Neural cell (in vitro differentiated cells): ENCODE measurements around the gene ZNF474. TPM values are rescaled to one million over a fixed set of nuclear protein-coding genes. Genes with fewer than 3 reads are reported as not detected.

Experiments used
- H2AFZ ChIP-seq: fragments of 200-600, 300-800 bp; sonication (generic), shearing (Covaris generic); 2 replicates; pipeline ENCODE4 v1.6.0; 2014; ENCODE audit warnings: low read depth, mild to moderate bottlenecking, antibody characterized with exemption, low read length, moderate library complexity
- H3F3A ChIP-seq: fragments of 200-600 bp; shearing (Covaris generic); 2 replicates; pipeline ENCODE4 v1.6.1; 2016; ENCODE audit warnings: mild to moderate bottlenecking, moderate library complexity, mixed read lengths, antibody characterized with exemption, low read length; ENCODE audit not compliant: insufficient read depth, poor library complexity, severe bottlenecking
- H3K27ac ChIP-seq: fragments of 200-600, 300-800 bp; sonication (generic), shearing (Covaris generic); 2 replicates; pipeline ENCODE4 v1.5.1; 2014; ENCODE audit warnings: mild to moderate bottlenecking, low read length, moderate library complexity
- H3K27me3 ChIP-seq: fragments of 300-800, 200-600 bp; sonication (generic), shearing (Covaris generic); 2 replicates; pipeline ENCODE4 v1.6.0; 2014; ENCODE audit warnings: mild to moderate bottlenecking, low read depth, low read length, moderate library complexity; ENCODE audit not compliant: insufficient read depth
- H3K36me3 ChIP-seq: fragments of 300-800, 200-600 bp; sonication (generic), shearing (Covaris generic); 2 replicates; pipeline ENCODE4 v1.5.1; 2014; ENCODE audit warnings: mild to moderate bottlenecking, antibody characterized with exemption, low read length, moderate library complexity; ENCODE audit not compliant: insufficient read depth
- H3K4me2 ChIP-seq: fragments of 300-800, 200-600 bp; sonication (generic), shearing (Covaris generic); 2 replicates; pipeline ENCODE4 v1.6.0; 2014; ENCODE audit warnings: mild to moderate bottlenecking, low read length
- H3K4me3 ChIP-seq: fragments of 300-800, 200-600 bp; sonication (generic), shearing (Covaris generic); 2 replicates; pipeline ENCODE4 v1.5.1; 2014; ENCODE audit warnings: mild to moderate bottlenecking, low read length, moderate library complexity
- H3K79me2 ChIP-seq: fragments of 200-600 bp; shearing (Covaris generic); replicated peaks from 2 replicates; pipeline ENCODE4 v1.6.0; 2014; ENCODE audit warnings: mild to moderate bottlenecking, low read length, moderate library complexity; ENCODE audit not compliant: insufficient read depth
- H3K9ac ChIP-seq: fragments of 300-800, 200-600 bp; sonication (generic), shearing (Covaris generic); 2 replicates; pipeline ENCODE4 v1.6.1; 2016; ENCODE audit warnings: mild to moderate bottlenecking, low read length, mixed read lengths
- H3K9me2 ChIP-seq: fragments of 200-600 bp; shearing (Covaris generic); 2 replicates; pipeline ENCODE4 v1.6.1; 2016; ENCODE audit warnings: mild to moderate bottlenecking, low read length, mixed read lengths; ENCODE audit not compliant: insufficient read depth
- H3K9me3 ChIP-seq: fragments of 200-600, 300-800 bp; sonication (generic), shearing (Covaris generic); 2 replicates; pipeline ENCODE4 v1.6.1; 2016; ENCODE audit warnings: mild to moderate bottlenecking, mixed run types, low read length, moderate library complexity, mixed read lengths
- H4K20me1 ChIP-seq: fragments of 200-600 bp; shearing (Covaris generic); 2 replicates; pipeline ENCODE4 v1.6.1; 2016; ENCODE audit warnings: mild to moderate bottlenecking, mixed run types; ENCODE audit not compliant: insufficient read depth
- CTCF ChIP-seq: fragments of 450-650 bp; IDR thresholded peaks from 2 replicates; pipeline ENCODE4 v1.5.1; 2014; ENCODE audit warnings: antibody characterized with exemption, mild to moderate bottlenecking, moderate library complexity; ENCODE audit not compliant: poor library complexity, severe bottlenecking
- EP300 ChIP-seq: fragments of 450-650 bp; conservative IDR thresholded peaks from 2 replicates; pipeline ENCODE4 v1.6.1; 2014; ENCODE audit warnings: antibody characterized with exemption, mild to moderate bottlenecking, moderate library complexity; ENCODE audit not compliant: poor library complexity, severe bottlenecking
- EZH2 ChIP-seq: fragments of 200-600, 300-800 bp; shearing (Covaris generic), sonication (generic); IDR thresholded peaks from 2 replicates; pipeline ENCODE4 v1.6.1; 2014; ENCODE audit warnings: antibody characterized with exemption, low read length, borderline replicate concordance, mild to moderate bottlenecking; ENCODE audit not compliant: insufficient read depth, poor library complexity, severe bottlenecking
- MXI1 ChIP-seq: fragments of 450-650 bp; conservative IDR thresholded peaks from 2 replicates; pipeline ENCODE4 v1.6.1; 2014; ENCODE audit warnings: antibody characterized with exemption, mild to moderate bottlenecking; ENCODE audit not compliant: poor library complexity, severe bottlenecking
- POLR2AphosphoS5 ChIP-seq: IDR thresholded peaks from 2 replicates; pipeline ENCODE4 v1.6.1; 2012
- RAD21 ChIP-seq: fragments of 450-650 bp; conservative IDR thresholded peaks from 2 replicates; pipeline ENCODE4 v1.6.1; 2014; ENCODE audit warnings: antibody characterized with exemption, mild to moderate bottlenecking, moderate library complexity
- REST ChIP-seq: IDR thresholded peaks from 2 replicates; pipeline ENCODE4 v1.6.1; 2012; ENCODE audit warnings: borderline replicate concordance
- SMC3 ChIP-seq: fragments of 450-650 bp; conservative IDR thresholded peaks from 2 replicates; pipeline ENCODE4 v1.6.1; 2014; ENCODE audit warnings: antibody characterized with exemption, mild to moderate bottlenecking, moderate library complexity; ENCODE audit not compliant: poor library complexity
- TAF1 ChIP-seq: IDR thresholded peaks from 2 replicates; pipeline ENCODE4 v1.6.1; 2012; ENCODE audit warnings: low read depth
- polyA plus RNA-seq: library from polyadenylated mRNA; depleted of rRNA; stranded (reverse); fragments of >200 nt; gene quantifications from 2 replicates; pipeline ENCODE4 v1.2.3, GENCODE V29; 2014

Gene ZNF474
- polyA plus RNA-seq, 1 donor from 2014 or later, result not detected

GRCh38 chr5:122095158-122095557 lies 34.2 kb upstream of the ZNF474 start:
- Histone ChIP-seq H4K20me1 (no peaks in the 10 kb centered on the region), H3K27me3 (no peaks in the 10 kb centered on the region), H3K27ac (no peak overlapping the region), H3K9ac (no peak overlapping the region), H3K79me2 (no peaks in the 10 kb centered on the region), H3F3A (no peaks in the 10 kb centered on the region), H3K4me3 (no peak overlapping the region), H3K4me2 (no peak overlapping the region), H3K9me3 (no peaks in the 10 kb centered on the region), H2AFZ (no peak overlapping the region), H3K9me2 (no peaks in the 10 kb centered on the region), H3K36me3 (no peaks in the 10 kb centered on the region)
- TF ChIP-seq CTCF (no peak), POLR2AphosphoS5 (no peak), SMC3 (no peak), EP300 (no peak), EZH2 (no peak), TAF1 (no peak), REST (no peak), MXI1 (no peak), RAD21 (no peak)

GRCh38 chr5:122097391-122097790 lies 32.0 kb upstream of the ZNF474 start:
- H2AFZ ChIP-seq, result no peak overlapping the region
- no peak overlapping the region for H3K4me2 ChIP-seq
- no peaks in the 10 kb centered on the region for H3F3A ChIP-seq
- no peaks in the 10 kb centered on the region for H3K9me3 ChIP-seq
- no peaks in the 10 kb centered on the region for H3K9me2 ChIP-seq
- H3K79me2 ChIP-seq, result no peaks in the 10 kb centered on the region
- H3K9ac ChIP-seq, result no peak overlapping the region
- H3K27ac ChIP-seq, result no peak overlapping the region
- no peaks in the 10 kb centered on the region for H3K27me3 ChIP-seq
- H4K20me1 ChIP-seq, result no peaks in the 10 kb centered on the region
- no peak for TF ChIP-seq TAF1
- TF ChIP-seq EZH2, result no peak
- no peak for TF ChIP-seq CTCF
- TF ChIP-seq RAD21, result no peak
- no peak for TF ChIP-seq MXI1
- TF ChIP-seq REST, result no peak
- TF ChIP-seq POLR2AphosphoS5, result no peak
- no peak for TF ChIP-seq EP300
- TF ChIP-seq SMC3, result no peak
- H3K4me3 ChIP-seq, result no peak overlapping the region
- H3K36me3 ChIP-seq, result no peaks in the 10 kb centered on the region
